ENCODE measurements around the gene DIMT1.

- TF ChIP-seq CTCF (IDR thresholded peaks at IDR 0.05; ENCODE audit: low read depth, low read length) (no peak), EZH2phosphoT487 (IDR thresholded peaks at IDR 0.05; ENCODE audit: low read depth) (no peak)
Observed at GRCh38 chr5:62340979-62341378, 62.7 kb downstream of the DIMT1 start.

Measured in OCI-LY3 (cell line).